NCI-H2081 treated with DMSO at 0.1 percent for 48 hours (cell line): ENCODE measurements around the gene EIF3L.

Experiments used
- DNase-seq: peaks from one replicate; lab custom pipeline; 2025; lab: John Stamatoyannopoulos, UW

Gene EIF3L

DNA sequence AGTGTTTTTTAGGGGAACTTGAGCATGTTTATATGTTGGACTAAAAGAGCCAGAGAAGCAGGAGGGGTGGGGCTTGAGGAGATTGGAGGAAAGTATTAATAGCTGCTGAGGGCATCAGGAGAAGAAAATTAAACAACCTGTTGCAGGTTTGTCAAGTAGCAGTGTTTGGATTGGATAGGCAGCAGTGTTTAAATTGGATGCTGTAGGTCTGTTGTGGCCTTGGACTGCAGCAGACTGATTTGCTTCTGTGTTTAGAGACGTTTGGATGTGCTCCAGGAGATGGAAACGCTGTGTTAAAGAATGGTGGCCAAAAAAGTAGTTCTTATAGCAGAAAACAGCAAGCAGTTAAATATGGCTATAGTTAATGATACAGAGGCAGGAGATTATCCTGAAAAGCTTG is 5.7 kb downstream of the EIF3L start:
- no peak for DNase-seq

DNA sequence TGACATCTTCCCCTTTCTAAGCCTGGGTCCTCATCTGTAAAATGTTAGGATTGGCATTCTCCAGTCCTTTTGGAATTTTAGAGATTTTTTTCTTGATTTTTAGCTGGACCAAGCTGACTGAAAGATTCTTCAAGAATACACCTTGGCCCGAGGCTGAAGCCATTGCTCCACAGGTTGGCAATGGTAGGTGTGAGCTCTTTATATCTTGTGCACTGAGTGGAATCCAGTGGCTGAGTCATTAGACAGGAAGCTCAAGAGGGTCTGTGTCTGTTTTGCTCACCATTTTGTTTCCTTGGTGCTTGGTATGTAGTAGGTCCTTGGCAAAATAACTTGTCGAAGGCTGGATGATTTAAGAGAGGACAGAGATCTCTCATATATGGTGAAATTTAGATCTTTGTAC is 6.2 kb downstream of the EIF3L start:
- DNase-seq = no peak

- no peak for DNase-seq
Observed at GRCh38 chr22:37860796-37861421, 11.7 kb downstream of the EIF3L start.

DNA sequence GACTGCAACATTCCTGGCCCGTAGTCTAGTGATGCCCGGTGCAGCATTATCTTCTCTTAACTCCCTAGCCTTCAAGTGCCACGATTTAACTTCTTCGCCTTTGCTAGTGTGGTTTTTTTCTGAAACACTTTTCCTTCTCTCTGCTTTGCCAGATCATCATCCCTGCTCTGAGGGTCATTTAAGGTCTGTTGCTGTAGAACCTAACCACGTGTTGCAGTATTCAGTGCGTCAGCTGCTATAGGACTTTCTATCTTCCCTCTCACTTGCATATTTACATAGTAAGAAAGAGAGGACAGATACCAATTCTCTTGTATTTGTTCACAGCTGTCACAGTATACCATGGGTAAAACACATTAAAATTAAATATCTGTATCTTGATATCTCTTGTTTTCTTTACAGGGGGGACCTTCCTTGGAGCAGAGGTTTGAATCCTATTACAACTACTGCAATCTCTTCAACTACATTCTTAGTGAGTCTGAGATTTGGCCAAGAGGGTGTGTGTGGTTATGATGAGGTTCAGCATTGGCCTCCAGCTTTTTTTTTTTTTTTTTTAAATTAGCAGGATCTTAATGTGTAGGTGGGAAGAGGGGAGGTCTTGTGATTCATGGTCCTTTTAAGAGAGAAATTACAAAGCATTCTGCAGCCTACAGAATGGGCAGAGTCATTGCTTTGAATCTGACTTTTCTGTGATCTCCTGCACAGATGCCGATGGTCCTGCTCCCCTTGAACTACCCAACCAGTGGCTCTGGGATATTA is 13.5 kb downstream of the EIF3L start:
- DNase-seq = no peak

DNA sequence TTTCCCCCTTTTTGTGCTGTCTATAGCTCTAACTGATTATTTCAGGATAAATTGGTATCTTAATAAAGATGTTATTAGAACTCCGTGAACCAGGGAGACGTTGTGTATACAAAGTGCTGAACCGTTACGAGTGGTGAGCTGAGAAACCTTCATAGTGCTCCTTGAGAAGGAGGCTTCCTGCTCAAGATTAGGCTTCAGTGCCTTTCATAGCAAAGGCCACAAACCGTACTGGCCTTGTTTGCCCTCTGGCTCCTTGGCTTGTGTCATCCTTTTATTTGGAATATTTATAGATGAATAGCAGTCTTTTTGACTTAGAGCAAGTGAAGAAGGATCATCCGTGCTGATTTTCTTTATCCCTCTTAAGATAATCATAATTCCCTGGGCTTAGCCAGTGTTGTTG is 16.3 kb downstream of the EIF3L start:
- DNase-seq = no peak

DNA sequence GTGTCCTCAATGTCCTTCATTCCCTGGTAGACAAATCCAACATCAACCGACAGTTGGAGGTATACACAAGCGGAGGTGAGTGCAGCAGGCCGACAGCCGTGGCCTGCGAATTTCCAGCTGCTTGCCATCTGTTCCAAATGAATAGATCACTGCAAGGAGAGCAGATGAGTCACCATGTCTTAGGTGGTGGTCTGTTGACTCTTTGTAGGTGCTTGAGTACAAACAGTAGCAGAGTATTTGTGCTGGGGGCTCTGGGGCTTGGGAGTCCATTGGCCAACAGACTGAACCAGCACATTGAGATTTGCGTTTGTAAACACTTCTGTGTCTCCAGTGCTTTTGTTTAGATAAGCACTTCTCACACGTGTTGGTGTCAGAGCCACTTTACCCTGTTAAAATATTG is 21.1 kb downstream of the EIF3L start:
- DNase-seq = no peak

- no peak for DNase-seq
Observed at GRCh38 chr22:37880668-37881440, 31.6 kb downstream of the EIF3L start.

DNA sequence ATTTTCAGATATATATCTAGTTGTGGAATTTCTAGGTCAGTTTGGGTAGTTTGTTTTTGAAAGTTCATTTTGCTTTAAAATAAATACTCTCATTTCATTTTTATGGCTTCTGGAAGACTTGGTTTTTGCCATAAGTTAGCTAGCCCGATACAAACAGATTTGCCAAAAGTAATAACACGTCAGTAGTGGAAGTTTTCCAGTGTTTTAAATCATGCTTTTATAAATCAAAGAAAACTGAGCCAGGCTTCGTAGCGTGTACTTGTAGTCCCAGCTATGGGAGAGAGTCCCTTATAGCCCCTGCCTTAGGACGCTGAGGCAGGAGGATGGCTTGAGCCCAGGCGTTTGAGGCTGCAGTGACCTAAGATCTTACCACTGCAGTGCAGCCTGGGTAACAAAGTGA is 35.2 kb downstream of the EIF3L start:
- DNase-seq = no peak

DNA sequence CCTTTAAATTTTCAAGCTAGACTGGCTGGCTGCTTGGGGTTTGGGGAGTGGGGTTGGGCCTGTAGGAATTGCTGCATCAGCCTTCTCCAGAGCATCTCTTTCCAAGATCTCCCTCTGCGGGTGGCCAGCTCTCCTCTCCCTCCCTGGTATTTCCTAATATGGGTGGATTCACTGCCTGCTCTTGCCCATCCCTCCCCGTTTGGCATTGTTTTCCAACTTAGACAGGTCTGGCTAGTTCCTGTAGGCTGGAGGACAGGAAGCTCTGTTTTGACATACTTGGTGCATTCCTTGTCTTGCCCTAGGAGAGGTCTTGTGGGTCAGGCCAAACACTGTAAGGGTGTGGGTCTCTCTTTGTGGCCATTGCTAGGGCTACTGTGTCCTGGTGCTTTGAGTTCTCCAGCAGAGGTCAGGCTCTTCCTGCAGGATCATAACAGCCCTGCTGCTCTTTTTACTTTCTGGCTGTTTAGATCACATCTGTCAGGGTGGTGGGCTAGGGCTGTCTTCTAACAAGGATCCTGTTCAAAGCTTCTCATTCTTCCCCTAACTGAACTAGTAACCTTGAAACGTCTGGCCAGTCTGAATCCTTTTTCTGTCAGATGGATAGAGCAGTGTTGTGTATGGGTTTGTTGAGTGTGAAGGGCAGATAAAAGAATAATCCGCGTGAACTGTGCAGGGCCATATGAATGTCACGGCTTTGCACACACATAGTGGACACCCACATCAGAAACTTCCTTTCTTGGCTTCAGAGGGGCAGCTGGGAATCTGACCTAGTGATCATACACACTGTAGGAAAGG is 38.6 kb downstream of the EIF3L start:
- no peak for DNase-seq

DNA sequence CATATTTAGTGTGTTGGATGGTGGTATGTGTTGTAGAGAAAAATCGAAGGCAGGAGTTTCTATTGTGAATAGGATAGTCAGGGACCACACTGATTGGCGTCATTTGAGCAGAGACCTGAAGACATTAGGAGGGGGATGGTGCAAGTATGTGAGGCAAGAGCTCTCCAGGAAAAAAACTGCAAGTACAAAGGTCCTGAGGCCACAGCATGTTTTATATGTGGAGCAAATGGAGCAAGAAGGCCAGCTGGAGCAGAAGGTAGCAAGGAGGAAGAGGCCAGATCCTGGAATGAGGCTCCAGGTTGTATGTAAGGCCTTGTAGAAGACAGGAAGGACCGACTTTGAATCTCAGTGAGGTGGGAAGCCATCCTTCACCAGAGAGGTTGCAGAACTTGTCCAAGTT is 42.7 kb downstream of the EIF3L start:
- no peak for DNase-seq

- no peak for DNase-seq
Observed at GRCh38 chr22:37892566-37893335, 43.5 kb downstream of the EIF3L start.

- no peak for DNase-seq
Observed at GRCh38 chr22:37893583-37893983, 44.4 kb downstream of the EIF3L start.

GRCh38 chr22:37894939-37895670 is 45.9 kb downstream of the EIF3L start:
- no peak for DNase-seq

- no peak for DNase-seq
Observed at GRCh38 chr22:37896181-37896592, 47.0 kb downstream of the EIF3L start.

DNA sequence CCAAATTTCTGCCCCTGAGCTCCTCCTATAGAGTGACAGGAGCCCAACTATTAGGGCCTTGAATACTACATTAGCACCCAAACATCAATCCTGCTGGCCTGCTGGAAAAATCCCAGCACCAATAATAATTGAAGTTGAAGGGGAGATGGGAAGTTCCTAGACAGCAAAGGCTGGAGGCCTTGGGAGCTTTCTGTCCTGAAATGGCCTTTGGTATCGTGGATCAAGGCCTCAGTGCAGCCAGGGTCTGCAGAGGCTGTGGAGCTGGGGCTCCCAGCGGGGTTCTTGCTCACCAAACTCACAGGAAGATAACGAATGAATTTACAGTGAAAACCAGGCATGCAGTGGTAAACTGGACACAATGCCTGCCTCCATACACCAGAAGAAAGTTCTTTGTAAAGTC is 47.7 kb downstream of the EIF3L start:
- DNase-seq = no peak

- no peak for DNase-seq
Observed at GRCh38 chr22:37897807-37898206, 48.6 kb downstream of the EIF3L start.

GRCh38 chr22:37898441-37899181 is 49.4 kb downstream of the EIF3L start:
- DNase-seq = no peak

- no peak for DNase-seq
Observed at GRCh38 chr22:37904572-37905533, 55.6 kb downstream of the EIF3L start.
